Measurements from ENCODE around the gene PAQR4.
A peak's percentile ranks its signal among the peaks of the same experiment; 100 is the strongest.

The PAQR4 gene

GRCh38 chr16:3015865-3016521 lies 46.8 kb downstream of the PAQR4 start:
- TF ChIP-seq CTCF (IDR thresholded peaks at IDR 0.05; ENCODE audit: low read depth, low read length) (no peak), POLR2A (IDR thresholded peaks at IDR 0.05; ENCODE audit: extremely low read depth, insufficient read length) (no peak), MAX (IDR thresholded peaks at IDR 0.05; ENCODE audit: low read depth, low read length) (no peak), MYC (IDR thresholded peaks at IDR 0.05; ENCODE audit: low read depth, low read length) (no peak)
- no peak for DNase-seq (ENCODE audit: low read depth)
- H3K4me3 ChIP-seq (ENCODE audit: low read depth, low read length), result no peak overlapping the region

GRCh38 chr16:3017344-3017743 lies 48.2 kb downstream of the PAQR4 start:
- no peak for TF ChIP-seq MAX (IDR thresholded peaks at IDR 0.05; ENCODE audit: low read depth, low read length)
- no peak for TF ChIP-seq MYC (IDR thresholded peaks at IDR 0.05; ENCODE audit: low read depth, low read length)
- no peak for TF ChIP-seq POLR2A (IDR thresholded peaks at IDR 0.05; ENCODE audit: extremely low read depth, insufficient read length)
- TF ChIP-seq CTCF (IDR thresholded peaks at IDR 0.05; ENCODE audit: low read depth, low read length), result no peak
- H3K4me3 ChIP-seq (ENCODE audit: low read depth, low read length), result no peak overlapping the region
- no peak for DNase-seq (ENCODE audit: low read depth)

- DNase-seq (ENCODE audit: low read depth), result no peak
- no peak within 1 kb of the TSS for H3K4me3 ChIP-seq (ENCODE audit: low read depth, low read length)
- TF ChIP-seq CTCF (IDR thresholded peaks at IDR 0.05; ENCODE audit: low read depth, low read length) (no peak), MYC (IDR thresholded peaks at IDR 0.05; ENCODE audit: low read depth, low read length) (no peak), POLR2A (IDR thresholded peaks at IDR 0.05; ENCODE audit: extremely low read depth, insufficient read length) (no peak)
Measured at GRCh38 chr16:3017794-3018506, 48.8 kb downstream of the PAQR4 start, which contains the start of gene CLDN6. Gene CLDN6, minus strand, starts transcription at chr16:3018183. Its CDS starts 2,162 bp downstream, at chr16:3016021.

GRCh38 chr16:3019594-3020246 lies 50.6 kb downstream of the PAQR4 start:
- H3K4me3 ChIP-seq (ENCODE audit: low read depth, low read length), result peak overlapping the region; percentile 40
- TF ChIP-seq CTCF (IDR thresholded peaks at IDR 0.05; ENCODE audit: low read depth, low read length) (no peak), MYC (IDR thresholded peaks at IDR 0.05; ENCODE audit: low read depth, low read length) (no peak), POLR2A (IDR thresholded peaks at IDR 0.05; ENCODE audit: extremely low read depth, insufficient read length) (no peak), MAX (IDR thresholded peaks at IDR 0.05; ENCODE audit: low read depth, low read length) (no peak)
- no peak for DNase-seq (ENCODE audit: low read depth)

- DNase-seq (ENCODE audit: low read depth), result peak; percentile 85
- peak within 1 kb of the TSS; percentile 73 for H3K4me3 ChIP-seq (ENCODE audit: low read depth, low read length)
Measured at GRCh38 chr16:3020247-3020603, 51.1 kb downstream of the PAQR4 start, which contains the start of gene TNFRSF12A. Gene TNFRSF12A, plus strand, starts transcription at chr16:3020368. Its CDS starts 30 bp downstream, at chr16:3020398.

More at GRCh38 chr16:3020247-3020603, 51.1 kb downstream of the PAQR4 start, which contains the start of gene TNFRSF12A:
- TF ChIP-seq POLR2A (IDR thresholded peaks at IDR 0.05; ENCODE audit: extremely low read depth, insufficient read length), result peak; percentile 87
- TF ChIP-seq MAX (IDR thresholded peaks at IDR 0.05; ENCODE audit: low read depth, low read length), result peak; percentile 53
- TF ChIP-seq MYC (IDR thresholded peaks at IDR 0.05; ENCODE audit: low read depth, low read length), result no peak
- TF ChIP-seq CTCF (IDR thresholded peaks at IDR 0.05; ENCODE audit: low read depth, low read length), result no peak

Data from NB4 (cell line).